HG03103 (cell line): ENCODE results near the gene KCNK15.

Experiments
- ATAC-seq: cut with Tn5 transposase; IDR thresholded peaks from one replicate; pipeline ENCODE4 v1.9.1; 2021; ENCODE audit warnings: low read depth; ENCODE audit not compliant: unreplicated experiment

Gene KCNK15

DNA sequence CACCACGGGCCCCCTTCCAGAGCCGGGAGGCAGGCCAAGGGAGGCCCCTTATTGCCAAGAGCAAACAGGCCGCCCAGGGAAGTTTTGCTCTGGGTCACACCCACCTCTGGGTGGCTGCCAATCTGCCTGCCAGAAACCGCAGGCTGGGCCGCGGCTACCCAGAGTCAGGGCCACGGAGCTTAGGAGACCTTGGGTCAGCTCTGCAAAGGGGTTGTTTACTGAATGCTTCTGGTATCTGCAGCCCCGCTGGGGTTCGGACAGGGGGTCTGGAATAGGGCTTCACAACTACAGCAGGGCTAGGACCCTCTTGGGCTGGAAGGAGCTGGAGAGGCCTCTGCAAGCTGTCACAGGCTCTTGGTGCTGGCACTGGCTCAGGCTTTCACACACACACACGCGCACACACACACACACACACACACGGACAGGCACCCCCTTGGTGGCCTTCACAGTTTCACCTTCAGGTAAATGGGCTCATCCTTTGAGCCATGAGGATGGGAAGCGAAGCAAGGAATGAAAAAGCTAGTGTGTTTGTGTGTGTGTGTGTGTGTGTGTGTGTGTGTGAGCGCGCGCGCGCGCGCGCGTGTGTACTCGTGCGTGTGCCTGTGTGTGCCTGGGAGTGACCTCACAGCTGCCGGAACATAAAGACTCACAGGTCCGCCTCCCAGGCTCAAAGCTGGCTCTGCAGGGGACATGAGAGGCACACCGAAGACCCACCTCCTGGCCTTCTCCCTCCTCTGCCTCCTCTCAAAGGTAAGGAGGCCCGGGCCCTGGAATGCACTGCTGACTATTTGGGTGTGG lies 30.8 kb upstream of the KCNK15 start, which contains the start of gene CCN5:
Gene CCN5, plus strand, starts transcription at position 669 of the 798 bp plus-strand sequence. Its CDS starts 22 bp downstream, at position 691.
- no peak for ATAC-seq

DNA sequence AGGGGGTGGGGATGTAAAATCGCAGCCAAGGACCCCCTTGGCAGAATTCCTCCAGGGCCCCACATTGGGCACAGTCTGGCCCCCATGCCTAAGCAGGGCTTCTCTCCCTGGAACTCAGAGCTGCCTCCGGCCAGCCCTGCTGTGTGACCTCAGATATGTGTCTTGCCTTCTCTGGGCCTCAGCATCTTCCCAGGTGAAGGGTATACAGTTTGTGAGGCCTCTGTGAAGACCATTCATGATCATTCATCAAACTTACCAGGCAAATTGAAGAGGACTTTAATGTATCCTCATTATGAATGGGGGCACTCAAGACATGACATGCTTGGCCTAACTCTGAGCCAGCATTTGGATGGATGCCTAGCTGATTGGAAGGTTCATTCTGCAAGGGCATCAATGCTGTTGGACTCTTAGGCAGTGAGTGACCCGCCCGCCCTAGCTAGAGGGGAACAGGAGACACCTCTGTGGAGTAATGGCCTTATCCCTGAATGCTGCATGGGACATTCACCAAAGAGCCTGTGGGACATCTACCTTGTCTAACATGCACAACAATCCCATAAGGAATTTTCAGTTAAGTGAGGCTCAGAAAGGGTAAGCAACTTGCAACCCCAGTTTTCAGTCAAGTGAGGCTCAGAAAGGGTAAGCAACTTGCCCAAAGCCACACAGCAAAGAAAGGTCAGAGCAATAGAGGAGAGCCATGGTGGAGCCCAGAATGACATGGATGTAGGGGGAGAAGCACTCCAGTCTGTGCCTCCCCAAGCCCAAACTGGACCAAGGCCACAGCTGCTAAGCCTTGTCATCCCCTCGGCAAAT lies 30.0 kb upstream of the KCNK15 start:
- ATAC-seq: no peak

DNA sequence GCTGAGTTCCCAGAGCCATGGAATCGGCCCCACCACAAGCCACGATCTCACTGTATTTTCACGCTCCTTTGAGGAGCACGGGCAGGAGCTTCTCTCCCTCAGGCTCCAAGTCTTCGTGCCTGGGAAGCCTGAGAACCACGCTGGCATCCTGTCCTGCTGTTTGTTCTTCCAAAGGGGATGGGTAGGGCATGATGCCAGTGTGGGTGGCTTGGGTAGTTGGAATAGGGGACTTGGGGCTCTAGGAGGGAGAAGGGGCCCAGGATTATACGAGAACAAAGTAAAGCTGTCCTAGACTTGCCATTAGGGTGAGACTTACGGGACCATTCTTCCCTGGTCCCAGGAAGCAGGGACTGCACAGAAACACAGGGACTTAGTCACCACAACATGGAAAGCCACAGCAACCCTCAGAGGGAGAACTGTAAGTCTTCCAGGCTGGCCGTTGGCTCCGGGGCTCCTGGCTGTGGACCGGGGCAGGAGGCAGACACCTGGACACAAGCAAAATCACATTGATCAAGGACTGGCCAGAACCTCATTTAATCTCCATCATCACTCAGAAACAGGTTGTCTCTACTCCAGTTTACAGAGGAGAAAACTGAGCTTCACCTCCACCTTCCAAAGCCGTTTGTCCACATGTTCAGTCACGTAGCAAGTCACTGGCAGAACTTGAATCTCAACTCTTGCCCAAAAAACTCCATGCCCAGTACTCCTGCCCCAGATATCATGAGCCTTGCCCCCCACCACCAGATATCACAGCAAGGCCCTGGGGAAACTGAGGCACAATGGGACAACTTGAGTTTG lies 29.2 kb upstream of the KCNK15 start:
- no peak for ATAC-seq

DNA sequence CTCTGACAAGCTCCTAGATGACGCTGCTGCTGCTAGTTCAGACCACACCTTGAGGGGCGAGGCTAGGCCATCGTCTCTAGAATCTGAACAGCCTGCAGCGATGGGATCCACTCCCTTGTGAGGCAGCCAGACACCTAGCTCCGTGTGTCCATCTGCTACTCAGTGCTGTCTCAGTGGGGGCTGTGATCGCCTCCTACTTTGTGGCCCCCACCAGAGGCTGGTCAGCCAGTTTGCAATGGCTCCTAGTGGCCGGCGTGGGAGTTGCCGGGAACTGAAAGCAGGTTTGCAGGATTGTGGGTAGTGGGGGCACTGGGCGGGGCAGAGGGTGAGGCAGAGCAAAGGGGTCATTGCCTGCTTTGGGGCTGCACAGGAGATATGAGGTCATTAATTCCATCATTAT lies 27.7 kb upstream of the KCNK15 start:
- no peak for ATAC-seq

DNA sequence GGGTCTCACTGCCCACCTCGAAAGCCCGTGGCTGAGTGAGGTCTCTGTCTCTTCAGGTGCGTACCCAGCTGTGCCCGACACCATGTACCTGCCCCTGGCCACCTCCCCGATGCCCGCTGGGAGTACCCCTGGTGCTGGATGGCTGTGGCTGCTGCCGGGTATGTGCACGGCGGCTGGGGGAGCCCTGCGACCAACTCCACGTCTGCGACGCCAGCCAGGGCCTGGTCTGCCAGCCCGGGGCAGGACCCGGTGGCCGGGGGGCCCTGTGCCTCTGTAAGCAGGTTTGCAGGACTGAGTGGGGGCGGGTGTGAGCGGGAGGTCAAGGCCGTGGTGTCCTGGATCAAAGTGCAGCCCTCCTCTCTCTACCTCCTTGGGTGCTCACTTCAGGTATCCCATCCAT lies 25.8 kb upstream of the KCNK15 start:
- no peak for ATAC-seq

DNA sequence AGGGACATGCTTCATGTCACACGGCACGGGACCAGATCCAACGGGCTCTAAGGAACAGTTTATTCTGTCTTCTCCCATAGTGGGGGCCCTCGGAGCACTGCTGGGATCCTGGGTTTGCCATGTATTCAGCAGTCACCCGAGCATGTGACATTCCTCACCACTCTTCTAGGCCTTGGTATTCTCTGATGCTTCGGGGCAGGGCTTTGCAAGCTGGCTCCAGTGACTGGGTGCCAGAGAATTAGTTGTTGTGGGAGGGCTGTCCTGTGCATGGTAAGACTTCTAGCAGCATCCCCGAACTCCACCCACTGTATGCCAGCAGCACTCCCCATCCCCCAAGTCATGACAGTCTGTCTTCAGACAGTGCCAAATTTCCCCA lies 25.1 kb upstream of the KCNK15 start:
- ATAC-seq: no peak

DNA sequence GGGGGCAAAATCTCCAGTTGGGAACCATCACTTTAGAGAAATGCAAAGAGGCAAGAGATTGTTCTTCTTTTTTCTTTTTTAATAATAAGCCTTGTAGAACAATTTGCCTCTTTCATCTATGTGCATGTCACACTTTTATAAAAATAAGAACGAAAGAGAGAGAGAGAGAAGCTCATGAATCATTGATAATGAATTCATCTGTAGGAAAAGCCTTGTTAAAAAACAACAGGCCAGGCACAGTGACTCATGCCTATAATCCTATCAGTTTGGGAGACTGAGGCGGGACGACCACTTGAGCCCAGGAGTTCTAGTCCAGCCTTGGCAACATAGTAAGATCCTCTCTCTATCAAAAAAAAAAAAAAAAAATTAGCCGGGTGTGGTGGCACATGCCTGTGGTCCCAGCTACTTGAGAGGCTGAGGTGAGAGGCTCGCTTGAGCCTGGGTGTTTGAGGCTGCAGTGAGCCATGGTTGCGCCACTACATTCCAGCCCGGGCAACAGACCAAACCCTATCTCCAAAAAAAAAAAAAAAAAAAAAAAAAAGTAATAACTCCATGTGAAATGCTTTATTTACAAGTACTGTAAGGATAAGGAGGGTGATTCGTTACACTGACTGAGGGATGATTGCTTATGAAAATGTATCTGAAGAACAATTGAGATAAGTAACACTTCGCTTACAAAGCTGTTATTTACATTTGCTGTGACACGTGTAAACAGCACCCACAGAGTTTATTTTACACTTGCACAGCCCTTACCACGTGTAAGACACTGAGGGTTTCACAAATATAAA lies 24.5 kb upstream of the KCNK15 start:
- ATAC-seq: no peak

DNA sequence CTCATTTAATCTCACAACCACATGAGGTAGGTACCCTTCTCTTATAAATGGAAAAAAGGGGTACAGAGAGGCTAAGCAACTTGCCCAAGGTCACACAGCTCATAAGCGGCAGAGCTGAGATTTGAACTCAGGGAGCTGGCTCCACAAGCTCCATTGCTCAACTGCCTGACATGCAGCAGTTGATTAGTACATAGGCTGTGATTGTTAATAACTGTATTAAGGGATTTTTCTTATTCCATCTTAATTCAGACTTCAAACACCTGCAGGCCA lies 23.9 kb upstream of the KCNK15 start:
- ATAC-seq: no peak

DNA sequence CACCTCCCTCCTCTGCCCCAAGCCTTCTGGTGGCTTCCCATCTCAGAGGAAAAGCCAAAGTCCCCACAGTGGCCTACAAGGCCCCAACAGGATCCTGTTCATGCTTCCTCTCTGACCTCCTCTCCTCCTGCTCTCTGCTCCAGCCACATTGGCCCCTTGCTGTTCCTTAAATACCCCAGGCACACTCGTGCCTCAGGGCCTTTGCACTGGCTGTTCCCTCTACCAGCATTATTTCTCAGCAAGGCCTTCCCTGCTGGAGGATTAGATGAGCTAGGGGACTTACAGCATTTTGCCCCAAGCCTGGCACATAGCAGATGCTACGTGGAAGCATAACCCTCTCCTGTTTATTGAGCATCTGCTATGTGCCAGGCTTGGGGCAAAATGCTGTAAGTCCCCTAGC lies 22.7 kb upstream of the KCNK15 start:
- ATAC-seq: no peak

DNA sequence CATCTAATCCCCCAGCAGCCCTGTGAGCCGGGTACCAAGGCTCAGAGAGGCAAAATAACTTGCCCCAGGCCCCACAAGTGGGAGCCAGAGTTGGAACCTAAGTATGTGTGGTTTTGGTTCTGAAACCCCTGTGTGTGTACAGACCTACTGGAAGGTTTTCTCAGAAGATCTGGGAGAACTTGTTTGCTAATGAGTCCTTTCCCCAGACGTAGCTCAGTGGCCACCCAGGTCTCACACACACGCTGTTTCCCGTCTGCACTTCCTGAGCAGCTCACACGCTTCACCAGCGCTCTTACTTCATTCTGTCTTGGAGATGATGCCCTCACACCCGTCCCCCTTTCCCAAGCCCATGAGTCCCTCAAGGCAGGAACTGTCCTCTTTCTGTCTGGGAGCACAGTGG lies 22.3 kb upstream of the KCNK15 start:
- no peak for ATAC-seq

DNA sequence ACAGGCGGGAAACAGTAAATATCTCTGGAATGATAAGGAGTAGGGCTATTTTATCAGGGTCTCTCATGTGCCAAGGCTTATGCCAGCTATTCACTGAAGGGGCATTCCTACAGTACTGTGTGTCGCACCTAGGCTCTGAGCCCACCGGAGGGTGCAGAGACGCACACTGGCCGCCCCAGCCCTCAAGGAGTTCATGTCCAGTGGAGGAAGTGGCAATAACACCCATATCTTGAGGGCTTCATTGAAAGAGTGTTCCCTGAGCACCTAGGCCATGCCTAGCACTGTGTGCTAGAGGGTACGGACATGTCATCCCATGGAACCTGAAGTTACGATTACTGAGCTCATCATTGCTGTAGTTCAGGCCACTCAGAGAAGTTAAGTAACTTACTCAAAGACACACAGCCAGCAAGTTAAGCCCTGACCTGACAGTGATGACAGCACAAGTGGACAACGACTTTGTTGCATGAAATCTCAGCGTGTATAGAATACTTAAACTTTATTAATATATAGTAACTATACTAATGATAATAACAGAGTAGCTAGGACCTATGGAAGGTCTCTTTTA lies 21.8 kb upstream of the KCNK15 start:
- no peak for ATAC-seq

DNA sequence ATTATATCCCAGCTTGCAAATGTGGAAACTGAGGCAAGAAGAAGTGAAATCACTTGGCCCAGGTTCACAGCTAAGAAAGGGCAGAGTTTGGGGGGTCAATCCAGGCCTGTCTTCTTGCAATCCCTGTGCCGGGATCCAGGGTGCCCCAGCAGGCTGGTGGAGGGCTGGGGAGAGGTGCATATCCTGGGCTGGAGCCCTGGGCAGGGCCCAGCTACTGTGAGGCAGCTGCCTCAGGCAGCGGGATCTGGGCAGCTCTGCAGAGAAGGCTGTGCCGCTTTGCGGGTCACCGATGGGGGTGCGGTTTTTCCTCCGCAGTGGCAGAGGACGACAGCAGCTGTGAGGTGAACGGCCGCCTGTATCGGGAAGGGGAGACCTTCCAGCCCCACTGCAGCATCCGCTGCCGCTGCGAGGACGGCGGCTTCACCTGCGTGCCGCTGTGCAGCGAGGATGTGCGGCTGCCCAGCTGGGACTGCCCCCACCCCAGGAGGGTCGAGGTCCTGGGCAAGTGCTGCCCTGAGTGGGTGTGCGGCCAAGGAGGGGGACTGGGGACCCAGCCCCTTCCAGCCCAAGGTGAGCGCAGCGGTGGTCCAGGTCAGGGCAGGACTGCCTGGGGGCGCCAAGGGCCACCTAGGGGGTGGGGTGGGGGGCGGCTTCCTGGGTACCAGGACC lies 21.1 kb upstream of the KCNK15 start:
- ATAC-seq: no peak

DNA sequence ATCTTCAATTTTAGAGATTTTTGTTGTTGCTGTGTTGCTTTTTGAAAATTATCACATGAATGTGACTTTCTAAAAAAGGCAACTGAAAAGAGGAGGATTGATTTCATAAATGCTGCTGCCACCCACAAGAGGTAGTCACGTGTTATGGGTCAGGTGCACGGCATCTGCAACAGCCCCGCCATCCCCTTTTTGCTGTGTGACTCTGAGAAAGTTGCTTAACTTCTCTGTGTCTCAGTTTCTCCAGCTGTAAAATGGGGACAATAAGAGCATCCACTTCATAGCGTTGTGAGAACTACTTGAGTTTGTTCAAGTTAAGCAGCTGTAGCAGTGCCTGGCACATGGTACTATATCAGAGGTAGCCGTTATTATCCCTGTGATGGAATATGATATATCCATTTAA lies 19.8 kb upstream of the KCNK15 start:
- no peak for ATAC-seq

DNA sequence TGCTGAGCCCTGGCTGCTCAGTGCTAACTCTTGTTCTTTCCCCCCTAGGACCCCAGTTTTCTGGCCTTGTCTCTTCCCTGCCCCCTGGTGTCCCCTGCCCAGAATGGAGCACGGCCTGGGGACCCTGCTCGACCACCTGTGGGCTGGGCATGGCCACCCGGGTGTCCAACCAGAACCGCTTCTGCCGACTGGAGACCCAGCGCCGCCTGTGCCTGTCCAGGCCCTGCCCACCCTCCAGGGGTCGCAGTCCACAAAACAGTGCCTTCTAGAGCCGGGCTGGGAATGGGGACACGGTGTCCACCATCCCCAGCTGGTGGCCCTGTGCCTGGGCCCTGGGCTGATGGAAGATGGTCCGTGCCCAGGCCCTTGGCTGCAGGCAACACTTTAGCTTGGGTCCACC lies 18.6 kb upstream of the KCNK15 start:
- ATAC-seq: no peak

DNA sequence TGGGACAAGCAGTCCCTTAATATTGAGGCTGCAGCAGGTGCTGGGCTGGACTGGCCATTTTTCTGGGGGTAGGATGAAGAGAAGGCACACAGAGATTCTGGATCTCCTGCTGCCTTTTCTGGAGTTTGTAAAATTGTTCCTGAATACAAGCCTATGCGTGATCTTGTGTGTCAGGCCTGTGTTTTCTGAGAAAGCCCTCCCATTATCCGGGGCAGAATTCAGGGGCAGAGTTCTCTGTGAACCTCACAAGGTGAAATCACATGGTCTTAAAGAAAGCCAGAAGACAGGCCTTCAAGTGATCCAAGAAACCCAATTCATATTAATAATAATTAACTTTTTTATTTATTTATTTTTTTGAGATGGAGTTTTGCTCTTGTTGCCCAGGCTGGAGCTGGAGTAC lies 18.0 kb upstream of the KCNK15 start:
- ATAC-seq: no peak

DNA sequence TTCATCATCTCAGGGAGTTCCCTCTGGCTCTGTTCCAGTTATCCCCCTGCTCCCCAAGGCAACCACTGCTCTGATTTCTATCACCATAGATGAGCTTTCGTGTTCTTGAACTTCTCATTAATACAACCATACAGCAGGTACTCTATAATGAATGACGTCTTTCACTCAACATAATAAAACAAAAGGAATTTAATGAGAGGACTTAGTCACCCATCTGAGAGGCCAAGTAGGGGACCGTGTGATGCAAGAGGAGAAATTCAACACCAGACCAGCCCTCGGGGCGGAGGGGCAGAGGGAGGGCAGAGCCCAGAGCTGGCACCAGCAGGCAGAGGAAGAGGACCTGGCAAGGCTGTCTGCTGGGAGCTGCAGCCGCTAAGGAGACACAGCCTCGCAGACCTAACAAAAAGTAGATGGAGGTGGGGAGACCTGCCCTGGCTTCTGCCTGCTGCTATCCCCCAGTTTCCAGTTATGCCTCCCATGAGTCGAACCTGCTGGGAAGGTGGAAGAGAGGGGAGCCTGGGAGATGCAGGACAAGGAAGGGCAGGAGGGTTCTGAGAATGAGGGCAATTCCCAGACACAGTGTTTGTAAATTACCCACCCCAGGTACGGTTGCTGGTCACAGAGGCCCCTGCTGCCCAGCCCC lies 16.7 kb upstream of the KCNK15 start:
- ATAC-seq: no peak

DNA sequence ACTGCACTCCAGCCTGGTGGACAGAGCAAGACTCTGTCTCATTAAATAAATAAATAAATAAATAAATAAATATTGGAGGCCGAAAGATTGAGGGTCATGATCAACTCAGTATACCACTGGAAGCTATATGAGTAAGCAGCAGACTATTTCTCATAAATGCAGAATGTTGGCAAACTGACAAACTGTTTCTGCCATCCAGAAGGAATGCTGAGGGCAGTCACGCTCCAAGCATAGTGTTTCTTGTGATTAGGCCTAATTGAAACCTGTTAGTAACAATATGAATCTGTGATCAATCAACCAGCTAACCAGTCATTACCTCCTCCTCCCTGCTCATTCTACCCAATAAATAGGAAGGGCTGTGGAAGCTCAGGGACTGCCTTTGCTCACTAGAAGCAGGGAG lies 15.2 kb upstream of the KCNK15 start:
- no peak for ATAC-seq

DNA sequence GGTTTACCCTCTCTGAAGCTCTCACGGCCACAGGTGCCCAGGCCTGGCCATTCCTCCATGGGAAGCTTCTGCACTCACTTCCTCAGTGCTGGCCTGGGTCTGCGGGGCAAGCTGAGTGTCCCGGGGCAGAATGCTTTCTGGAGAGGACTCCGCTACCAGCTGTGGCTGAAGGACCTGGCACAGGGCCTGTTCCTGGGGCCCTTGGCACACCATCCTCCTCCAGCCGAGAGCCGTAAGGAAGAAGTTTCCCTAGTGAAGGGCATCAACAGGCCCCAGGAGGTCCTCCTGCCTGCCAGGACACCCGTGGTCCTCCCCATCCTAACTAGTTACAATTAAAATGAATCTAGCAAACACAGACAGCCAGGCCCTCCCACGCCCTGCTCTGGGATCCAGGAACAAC lies 14.0 kb upstream of the KCNK15 start:
- no peak for ATAC-seq

DNA sequence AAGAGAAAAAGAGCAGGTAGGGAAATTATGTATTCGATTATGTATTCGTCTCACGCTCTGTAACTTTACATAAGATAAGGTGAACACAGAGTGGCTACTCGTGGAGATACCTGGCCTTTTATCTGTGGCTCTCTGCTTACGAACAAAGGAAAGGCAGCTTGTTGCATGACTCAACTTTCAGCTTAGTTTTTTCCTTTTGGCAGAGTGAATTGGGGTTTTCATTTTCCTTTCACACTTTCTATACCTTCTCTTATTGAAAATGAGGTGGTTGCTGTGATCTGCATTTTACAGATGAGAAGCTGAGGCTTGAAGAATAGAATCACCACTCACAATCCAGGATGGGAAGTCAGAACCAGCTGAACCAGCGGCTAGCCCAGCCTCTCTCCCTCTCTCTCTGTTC lies 13.3 kb upstream of the KCNK15 start:
- no peak for ATAC-seq
